SU-DHL-6 (cell line): ENCODE results near the gene RPS6KA4.

Source experiments
- EZH2phosphoT487 ChIP-seq: fragments of 200-600 bp; sonication (generic), shearing (Covaris generic); conservative IDR thresholded peaks from 2 replicates; pipeline ENCODE4 v1.6.1; 2018; ENCODE audit warnings: mild to moderate bottlenecking, antibody characterized with exemption, low read length, moderate library complexity, mixed read lengths
- TF ChIP-seq, protein P1 (sequence below): fragments of 200-600 bp; sonication (generic); IDR thresholded peaks from one replicate; pipeline ENCODE4 v1.5.1; 2017; ENCODE audit warnings: antibody characterized with exemption, mild to moderate bottlenecking, low read length, moderate library complexity; ENCODE audit not compliant: insufficient read depth, poor library complexity, severe bottlenecking

DNA sequence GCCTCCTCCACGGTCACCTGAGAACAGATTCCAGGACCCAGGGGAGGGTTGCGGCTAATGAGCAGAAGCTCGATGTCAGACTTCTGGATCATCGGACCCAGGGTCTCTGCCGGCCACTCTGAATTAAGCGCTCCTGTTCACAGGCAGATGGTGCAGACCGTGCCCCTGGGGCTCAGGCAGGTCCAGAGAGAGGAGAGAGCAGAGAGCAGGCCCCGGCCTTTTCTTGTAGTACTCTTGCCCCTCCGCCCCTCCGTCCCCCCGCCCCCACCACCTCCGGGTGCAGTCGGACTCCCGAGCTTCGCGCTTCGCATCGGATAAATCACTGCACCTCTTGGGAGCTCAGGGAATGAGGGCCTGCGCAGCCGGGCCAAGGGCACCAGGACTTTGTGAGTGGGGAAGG lies 50.3 kb downstream of the RPS6KA4 start:
- TF ChIP-seq, protein P1, sequence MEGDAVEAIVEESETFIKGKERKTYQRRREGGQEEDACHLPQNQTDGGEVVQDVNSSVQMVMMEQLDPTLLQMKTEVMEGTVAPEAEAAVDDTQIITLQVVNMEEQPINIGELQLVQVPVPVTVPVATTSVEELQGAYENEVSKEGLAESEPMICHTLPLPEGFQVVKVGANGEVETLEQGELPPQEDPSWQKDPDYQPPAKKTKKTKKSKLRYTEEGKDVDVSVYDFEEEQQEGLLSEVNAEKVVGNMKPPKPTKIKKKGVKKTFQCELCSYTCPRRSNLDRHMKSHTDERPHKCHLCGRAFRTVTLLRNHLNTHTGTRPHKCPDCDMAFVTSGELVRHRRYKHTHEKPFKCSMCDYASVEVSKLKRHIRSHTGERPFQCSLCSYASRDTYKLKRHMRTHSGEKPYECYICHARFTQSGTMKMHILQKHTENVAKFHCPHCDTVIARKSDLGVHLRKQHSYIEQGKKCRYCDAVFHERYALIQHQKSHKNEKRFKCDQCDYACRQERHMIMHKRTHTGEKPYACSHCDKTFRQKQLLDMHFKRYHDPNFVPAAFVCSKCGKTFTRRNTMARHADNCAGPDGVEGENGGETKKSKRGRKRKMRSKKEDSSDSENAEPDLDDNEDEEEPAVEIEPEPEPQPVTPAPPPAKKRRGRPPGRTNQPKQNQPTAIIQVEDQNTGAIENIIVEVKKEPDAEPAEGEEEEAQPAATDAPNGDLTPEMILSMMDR = no peak
- TF ChIP-seq EZH2phosphoT487 = no peak
